OCI-LY7 (cell line): ENCODE results near the gene ELMOD3. TPM values are rescaled to one million over a fixed set of nuclear protein-coding genes. Genes with fewer than 3 reads are reported as not detected.
"Not testable (repeated sequence)": the region's sequence is repeated elsewhere in the genome, so short reads cannot be mapped to it uniquely, and the experiment has no call there.

ENCODE experiments used
- BruUV-seq: library from RNA; stranded (reverse); fragments of 400-500 nt; replicated peaks from 2 replicates; lab custom pipeline; 2021; lab: Mats Ljungman, UMichigan
- CTCF ChIA-PET: fragments of 300-600 bp; sonication (Branson Sonifier 250); formaldehyde crosslinking; loops from one replicate; lab custom pipeline; 2022; ENCODE audit warnings: antibody characterized with exemption; ENCODE audit not compliant: unreplicated experiment; lab: Charles Lee
- POLR2A ChIA-PET: fragments of 300-600 bp; sonication (Branson Sonifier 250); formaldehyde crosslinking; loops from one replicate; lab custom pipeline; 2022; ENCODE audit warnings: antibody characterized with exemption; lab: Charles Lee
- DNase-seq: peaks from one replicate; pipeline ENCODE4 v3.0.0-alpha.2; 2015; ENCODE audit warnings: low spot score
- H2AFZ ChIP-seq: fragments of 200-600 bp; sonication (generic), shearing (Covaris generic); 2 replicates; pipeline ENCODE4 v1.6.1; 2014; ENCODE audit warnings: mild to moderate bottlenecking, antibody characterized with exemption, low read length, moderate library complexity
- H3K27ac ChIP-seq: fragments of 200-600 bp; sonication (generic); 2 replicates; pipeline ENCODE4 v1.5.1; 2014; ENCODE audit warnings: mixed run types, low read depth, mild to moderate bottlenecking, moderate library complexity, low read length, inconsistent platforms; ENCODE audit not compliant: poor library complexity, severe bottlenecking
- H3K36me3 ChIP-seq: fragments of 200-600 bp; sonication (generic); 2 replicates; pipeline ENCODE4 v1.6.1; 2014; ENCODE audit warnings: mild to moderate bottlenecking, antibody characterized with exemption, low read length, moderate library complexity, mixed read lengths; ENCODE audit not compliant: insufficient read depth
- H3K4me1 ChIP-seq: fragments of 200-600 bp; sonication (generic); 2 replicates; pipeline ENCODE4 v1.5.1; 2014; ENCODE audit warnings: mild to moderate bottlenecking, low read length; ENCODE audit not compliant: insufficient read depth, poor library complexity, severe bottlenecking
- H3K4me2 ChIP-seq: fragments of 200-600 bp; sonication (generic); 2 replicates; pipeline ENCODE4 v1.6.1; 2014; ENCODE audit warnings: mild to moderate bottlenecking, low read length
- H3K4me3 ChIP-seq: fragments of 200-600 bp; sonication (generic); 2 replicates; pipeline ENCODE4 v1.5.1; 2014; ENCODE audit warnings: mild to moderate bottlenecking, low read depth, low read length; ENCODE audit not compliant: poor library complexity, severe bottlenecking
- H3K79me2 ChIP-seq: fragments of 200-600 bp; sonication (generic); 2 replicates; pipeline ENCODE4 v1.6.1; 2016; ENCODE audit warnings: low read depth, mild to moderate bottlenecking, low read length, moderate library complexity, mixed read lengths; ENCODE audit not compliant: insufficient read depth
- H3K9me2 ChIP-seq: fragments of 200-600 bp; sonication (generic); 2 replicates; pipeline ENCODE4 v1.6.1; 2016; ENCODE audit warnings: mild to moderate bottlenecking, low read length, mixed read lengths; ENCODE audit not compliant: insufficient read depth
- H3K9me3 ChIP-seq: fragments of 200-600 bp; sonication (generic); 2 replicates; pipeline ENCODE4 v1.6.1; 2014; ENCODE audit warnings: mild to moderate bottlenecking, mixed run types, low read length, mixed read lengths
- H4K20me1 ChIP-seq: fragments of 200-600 bp; sonication (generic); 2 replicates; pipeline ENCODE4 v1.6.1; 2014; ENCODE audit warnings: mild to moderate bottlenecking, antibody characterized with exemption, low read length, moderate library complexity, mixed read lengths; ENCODE audit not compliant: insufficient read depth
- CTCF ChIP-seq: fragments of 200-600 bp; sonication (generic); conservative IDR thresholded peaks from 2 replicates; pipeline ENCODE4 v1.5.1; 2014; ENCODE audit warnings: mild to moderate bottlenecking, antibody characterized with exemption, low read length, moderate library complexity, mixed read lengths
- EZH2phosphoT487 ChIP-seq: fragments of 200-600 bp; sonication (generic); IDR thresholded peaks from 2 replicates; pipeline ENCODE4 v1.6.1; 2018; ENCODE audit warnings: low read depth, borderline replicate concordance, mild to moderate bottlenecking, mixed run types, antibody characterized with exemption, low read length, moderate library complexity, mixed read lengths
- intact Hi-C: fragments of 100-400 bp; cut with micrococcal nuclease; formaldehyde crosslinking; loops from one replicate; pipeline ENCODE4 v1.10.0; 2022; ENCODE audit not compliant: unreplicated experiment
- total RNA-seq, 2 experiments: library from RNA; depleted of rRNA in 1 of 2; stranded (reverse); fragments of >200 nt in 1 of 2; shearing (Covaris generic) in 1 of 2; gene quantifications; 2 replicates each; pipeline ENCODE4 v1.2.3, GENCODE V29; 2014 to 2022

ELMOD3 gene
- total RNA-seq, 2 experiments from 2014 or later, result 12.0 to 18.5 TPM

GRCh38 chr2:85378257-85378656 is 23.7 kb downstream of the ELMOD3 start:
- no peak for DNase-seq
- peaks cover 44% of the 10 kb centered on the region for H3K36me3 ChIP-seq
- H3K27ac ChIP-seq, result no peak overlapping the region
- no peaks in the 10 kb centered on the region for H3K9me2 ChIP-seq
- no peak overlapping the region for H3K4me3 ChIP-seq
- ChIA-PET POLR2A (no interaction called here), CTCF (no interaction called here)
- no peak overlapping the region for H2AFZ ChIP-seq
- H3K79me2 ChIP-seq, result no peaks in the 10 kb centered on the region
- peaks cover 10% of the 10 kb centered on the region; the same call in 1 of the 2 replicates for H3K9me3 ChIP-seq
- intact Hi-C loops, result no loop called here
- no peaks in the 10 kb centered on the region for H4K20me1 ChIP-seq
- H3K4me1 ChIP-seq, result no peaks in the 10 kb centered on the region
- BruUV-seq, result no TSS peak
- H3K4me2 ChIP-seq, result no peak overlapping the region
- no peak for TF ChIP-seq EZH2phosphoT487
- TF ChIP-seq CTCF, result no peak

- Histone ChIP-seq H3K79me2 (no peaks in the 10 kb centered on the region), H3K9me3 (peaks cover 10% of the 10 kb centered on the region; the same call in 1 of the 2 replicates), H3K36me3 (peaks cover 44% of the 10 kb centered on the region), H3K27ac (no peak overlapping the region), H4K20me1 (no peaks in the 10 kb centered on the region), H3K4me1 (no peaks in the 10 kb centered on the region), H3K9me2 (no peaks in the 10 kb centered on the region), H2AFZ (no peak overlapping the region), H3K4me3 (no peak overlapping the region), H3K4me2 (no peak overlapping the region)
- TF ChIP-seq CTCF (no peak), EZH2phosphoT487 (no peak)
- BruUV-seq, result no TSS peak
- DNase-seq, result peak; percentile 8
- ChIA-PET POLR2A (no interaction called here), CTCF (no interaction called here)
- intact Hi-C loops, result no loop called here
These were observed 25.5 kb downstream of the ELMOD3 start for GRCh38 chr2:85380048-85380447.

- Histone ChIP-seq H3K9me3 (peaks cover 10% of the 10 kb centered on the region; the same call in 1 of the 2 replicates), H3K36me3 (peaks cover 38% of the 10 kb centered on the region)
- H3K9me2 ChIP-seq, POLR2A ChIA-PET, BruUV-seq, H3K27ac ChIP-seq, CTCF ChIA-PET, intact Hi-C loops, DNase-seq, H3K4me2 ChIP-seq, H3K4me3 ChIP-seq, H3K4me1 ChIP-seq, H3K79me2 ChIP-seq, H2AFZ ChIP-seq, H4K20me1 ChIP-seq: not testable (repeated sequence)
These were observed 28.6 kb downstream of the ELMOD3 start for GRCh38 chr2:85383151-85383550.
